NCI-H187 (cell line): ENCODE data around the gene VTCN1.

Experiments
- DNase-seq, 2 experiments: peaks; one replicate each; lab custom pipeline; 2025; lab: John Stamatoyannopoulos, UW

VTCN1 gene

GRCh38 chr1:117208580-117208979, 2.1 kb downstream of the VTCN1 start:
- DNase-seq: no peak

GRCh38 chr1:117205368-117205767, 5.4 kb downstream of the VTCN1 start:
- DNase-seq: no peak

DNA sequence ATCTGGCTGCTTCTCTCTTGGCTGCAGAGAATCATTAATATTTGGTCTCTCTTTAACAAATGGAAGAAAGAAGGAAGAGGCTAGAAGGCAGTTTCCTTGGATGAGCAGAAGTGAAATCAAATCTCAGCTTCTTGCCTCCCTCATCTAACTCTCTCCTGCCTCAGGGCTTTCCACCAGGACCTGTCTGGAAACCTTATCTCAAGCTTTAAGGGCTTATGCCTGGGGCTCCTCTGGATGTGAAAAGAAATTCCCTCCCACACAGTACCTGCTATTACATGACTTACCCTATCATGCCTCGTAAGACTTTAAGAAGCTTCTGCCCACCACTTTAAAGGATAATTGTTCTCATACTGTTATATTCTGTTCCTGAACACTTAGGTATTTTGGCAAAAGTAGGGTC, 8.9 kb downstream of the VTCN1 start:
- DNase-seq: no peak

GRCh38 chr1:117198097-117198496, 12.6 kb downstream of the VTCN1 start:
- no peak for DNase-seq

GRCh38 chr1:117189726-117190125, 21.0 kb downstream of the VTCN1 start:
- no peak for DNase-seq

DNA sequence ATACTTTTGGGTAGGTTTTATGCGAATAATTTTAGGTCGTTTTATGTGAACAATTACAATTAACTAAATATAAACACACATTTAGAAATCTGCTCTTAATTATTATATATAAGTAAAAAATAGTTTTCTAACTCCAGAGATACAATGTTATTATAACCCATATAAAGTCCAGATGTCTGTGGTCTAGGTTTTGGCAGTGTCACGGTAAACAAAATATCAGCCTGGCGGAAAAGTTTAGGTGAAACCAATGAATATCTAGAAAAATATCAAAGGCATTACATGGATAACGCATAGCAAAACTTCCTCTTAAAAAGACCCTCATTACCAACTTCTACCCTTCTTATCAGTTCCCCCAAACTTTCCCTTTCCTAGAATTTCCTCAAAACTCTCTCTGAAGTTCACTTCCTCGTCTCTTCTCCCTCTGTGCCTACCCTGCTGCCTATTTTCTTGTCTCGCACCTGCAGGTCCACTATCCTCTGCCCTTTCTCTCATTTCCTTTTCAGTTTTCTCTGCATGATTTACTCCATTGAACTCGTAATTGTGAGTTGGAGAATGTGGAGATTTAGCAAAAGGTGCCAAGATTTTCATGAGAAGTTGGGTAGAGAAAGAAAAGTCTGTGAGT, 21.8 kb downstream of the VTCN1 start:
- DNase-seq: no peak

DNA sequence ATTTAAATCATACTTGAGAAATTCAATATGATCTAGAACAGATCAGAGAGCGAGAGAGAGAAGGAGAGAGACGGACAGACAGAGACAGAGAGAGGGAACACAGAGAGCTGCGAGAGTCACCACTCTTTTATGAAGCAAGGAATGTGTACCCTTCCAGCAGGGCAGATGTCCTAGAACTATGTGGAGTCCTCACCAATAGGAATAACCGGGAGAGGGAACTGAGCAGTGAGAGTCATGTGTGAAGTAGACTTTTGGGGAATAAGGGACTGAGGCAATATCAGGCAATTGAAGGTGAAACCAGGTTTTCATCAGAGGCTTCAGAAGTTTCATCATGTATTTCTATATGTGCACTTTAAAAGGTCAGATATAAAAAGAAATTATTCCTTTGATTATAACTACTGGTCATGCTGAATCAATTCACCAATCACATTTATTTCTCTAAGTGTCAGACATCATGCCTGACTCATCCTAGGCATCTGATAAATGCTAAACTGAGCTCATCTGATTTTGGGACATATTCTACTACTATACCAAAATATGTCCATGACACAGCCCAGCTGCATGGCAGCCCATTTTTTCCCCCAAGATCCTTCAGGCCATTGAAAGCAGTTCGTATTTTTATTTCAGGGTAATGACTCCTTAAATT, 22.4 kb downstream of the VTCN1 start:
- DNase-seq: no peak

- no peak for DNase-seq
These were observed 27.6 kb downstream of the VTCN1 start for GRCh38 chr1:117183112-117183511.

DNA sequence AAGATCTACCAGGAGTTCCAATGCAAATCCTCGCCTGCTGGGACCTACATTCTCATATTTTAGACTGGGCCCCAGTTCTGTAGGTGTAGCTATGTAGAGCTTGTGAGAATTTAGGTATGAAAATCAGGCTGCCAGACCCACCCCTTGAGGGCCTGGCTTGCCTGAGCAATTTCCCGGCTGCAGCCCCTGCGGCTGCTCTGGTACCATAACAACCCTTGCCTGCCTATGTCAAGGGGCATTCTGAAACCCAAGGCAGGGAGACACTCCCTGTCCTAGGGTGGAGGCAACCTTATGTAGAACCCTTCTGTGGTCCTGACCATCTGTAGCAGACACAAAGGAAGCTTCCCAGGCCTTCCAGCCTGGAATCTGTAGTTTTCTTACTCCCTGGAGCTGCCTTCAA, 28.4 kb downstream of the VTCN1 start:
- DNase-seq: no peak

- no peak for DNase-seq
These were observed 29.1 kb downstream of the VTCN1 start for GRCh38 chr1:117181630-117182041.

DNA sequence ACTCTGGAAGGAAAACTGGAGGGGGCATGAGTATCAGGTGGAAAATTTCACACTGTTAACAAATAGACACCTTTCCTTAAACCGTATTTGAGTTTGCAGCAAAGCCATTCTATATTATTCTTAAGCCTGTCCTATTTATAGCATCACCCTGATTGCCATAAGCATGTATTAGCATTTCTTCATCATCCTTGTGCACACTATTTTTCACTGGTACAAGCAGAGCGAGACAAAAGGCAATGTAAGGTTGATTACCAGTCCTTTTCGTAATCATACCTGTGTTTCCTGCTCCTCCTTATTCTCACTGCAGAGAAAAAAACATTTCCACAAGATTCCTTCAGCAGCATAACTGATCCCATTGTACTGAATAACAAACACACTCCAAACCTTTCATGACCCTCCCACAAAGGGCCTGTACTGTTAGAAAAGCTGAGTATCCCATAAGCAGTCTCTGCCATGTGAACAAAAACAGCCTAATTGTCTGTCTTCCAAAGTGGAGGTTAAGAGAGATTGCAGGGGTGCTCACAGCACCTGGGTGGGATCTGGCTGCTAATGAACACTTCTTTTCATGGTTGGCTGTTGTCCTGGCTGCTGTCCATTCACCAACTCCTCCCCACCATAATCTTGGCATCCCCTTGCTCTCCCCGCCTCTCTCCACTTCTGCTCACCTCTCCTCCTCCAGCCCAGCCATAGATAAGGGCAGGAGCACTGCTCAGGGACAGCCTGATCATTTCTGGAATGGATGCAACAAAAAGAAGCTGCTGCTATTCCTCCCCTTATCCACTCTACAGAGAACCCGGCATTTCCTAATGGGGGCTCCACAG, 30.4 kb downstream of the VTCN1 start:
- peak in 1 of 2 experiments; percentile 6 for DNase-seq

GRCh38 chr1:117179471-117179870, 31.3 kb downstream of the VTCN1 start:
- no peak for DNase-seq

- no peak for DNase-seq
These were observed 32.0 kb downstream of the VTCN1 start for GRCh38 chr1:117178756-117179155.

GRCh38 chr1:117177376-117177775, 33.4 kb downstream of the VTCN1 start:
- DNase-seq: no peak

GRCh38 chr1:117176579-117176978, 34.1 kb downstream of the VTCN1 start:
- DNase-seq: no peak

GRCh38 chr1:117174851-117175250, 35.9 kb downstream of the VTCN1 start:
- no peak for DNase-seq

DNA sequence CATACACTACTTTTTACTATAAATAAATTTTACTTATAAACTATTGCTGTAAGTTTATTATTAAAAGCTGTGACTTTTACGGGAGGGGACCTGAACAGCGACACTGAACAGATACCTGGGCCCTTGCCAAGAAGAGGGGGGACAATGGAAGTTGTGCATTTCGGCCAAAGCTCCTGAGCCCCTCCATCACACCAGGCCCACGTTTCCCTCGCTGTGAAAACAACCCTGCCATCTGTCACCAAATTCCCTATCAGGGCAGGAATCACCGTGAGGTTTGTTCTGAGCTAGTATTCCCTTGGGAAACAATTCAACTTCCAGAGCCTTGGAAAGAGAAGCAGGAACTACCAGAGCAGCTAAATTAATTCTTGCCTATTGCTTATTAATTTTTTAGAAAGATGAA, 37.0 kb downstream of the VTCN1 start:
- no peak for DNase-seq

DNA sequence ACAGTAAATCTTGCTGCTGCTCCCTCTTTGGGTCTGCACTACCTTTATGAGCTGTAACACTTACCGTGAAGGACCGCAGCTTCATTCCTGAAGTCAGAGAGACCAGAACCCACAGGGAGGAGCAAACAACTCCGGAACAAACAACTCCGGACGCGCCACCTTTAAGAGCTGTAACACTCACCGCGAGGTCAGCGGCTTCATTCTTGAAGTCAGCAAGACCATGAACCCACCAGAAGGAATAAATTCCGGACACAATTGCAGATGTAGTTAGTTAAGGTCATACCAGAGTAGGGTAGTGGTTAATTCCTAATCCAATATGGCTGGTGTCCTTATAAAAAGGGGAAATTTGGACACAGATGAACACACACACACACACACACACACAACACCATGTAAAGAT, 37.7 kb downstream of the VTCN1 start:
- no peak for DNase-seq

DNA sequence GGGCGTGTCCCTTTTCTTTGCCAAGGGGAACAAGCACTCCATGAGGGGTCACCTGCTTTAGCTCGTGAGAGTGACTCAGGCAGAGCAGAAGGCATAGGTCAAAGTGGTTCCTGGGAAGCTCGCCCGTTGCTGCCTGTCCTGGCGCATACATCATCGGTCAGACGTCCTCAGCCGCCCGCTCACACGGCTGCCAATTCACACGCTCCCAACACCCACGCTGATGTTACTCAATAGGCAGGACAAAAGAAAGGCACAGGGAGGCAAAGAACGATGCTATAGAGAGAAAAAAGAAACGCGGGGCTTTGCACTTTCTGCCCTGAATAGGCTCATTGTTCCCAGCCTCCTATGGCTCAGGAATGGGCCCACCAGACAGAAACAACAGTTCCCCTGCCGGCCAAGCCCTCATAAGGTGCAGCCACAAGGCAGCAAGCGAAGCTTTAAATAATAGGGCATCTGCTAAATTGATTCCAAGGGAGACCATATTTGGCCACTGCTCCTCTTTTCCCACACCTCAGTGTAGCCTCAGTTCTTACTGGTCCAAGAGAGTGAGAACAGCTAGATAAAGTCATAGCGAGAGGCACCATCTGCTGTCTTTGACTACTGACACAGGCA, 38.7 kb downstream of the VTCN1 start:
- DNase-seq: no peak

GRCh38 chr1:117169871-117170596, 40.7 kb downstream of the VTCN1 start:
- no peak for DNase-seq

DNA sequence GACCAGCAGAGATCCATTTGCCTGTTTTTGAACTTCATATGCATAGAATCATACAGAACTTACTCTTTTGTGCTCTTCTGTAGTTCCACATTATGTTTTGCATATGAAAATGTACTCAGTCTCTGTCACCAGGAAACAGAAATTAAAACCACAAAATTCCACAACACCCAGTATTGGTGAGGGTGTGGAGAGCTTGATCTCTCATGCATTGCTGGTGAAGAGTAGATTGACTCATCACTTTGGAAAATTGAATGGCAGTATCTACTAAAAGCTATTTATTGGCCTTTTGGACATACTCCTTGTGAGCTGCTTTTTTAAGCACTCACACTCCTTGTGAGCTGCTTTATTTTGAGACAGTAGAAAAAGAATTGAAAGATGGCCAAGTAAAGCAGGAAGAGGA, 43.3 kb downstream of the VTCN1 start:
- DNase-seq: no peak

DNA sequence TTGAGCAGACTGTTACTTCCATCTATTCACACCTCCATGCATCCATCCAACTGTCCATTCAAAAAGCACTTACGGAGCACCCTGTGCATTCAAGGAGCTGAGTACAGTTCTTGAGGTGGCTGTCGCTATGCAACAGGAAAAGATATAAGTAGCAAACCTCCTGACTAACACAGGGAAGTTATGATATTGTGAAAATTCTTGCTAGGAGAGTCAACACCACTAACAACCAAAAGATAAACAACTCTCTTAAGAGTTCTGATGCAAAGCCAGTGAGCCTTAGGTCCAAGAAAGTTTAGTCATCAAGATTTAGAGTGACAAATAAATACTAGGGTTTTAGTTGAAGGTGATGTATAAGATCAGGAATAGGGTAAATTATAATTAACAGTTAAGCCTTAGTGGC, 44.7 kb downstream of the VTCN1 start:
- DNase-seq: no peak
